Right lobe of liver (tissue), 4 donors: ENCODE measurements around the gene BST1.

ENCODE experiments used
- POLR2A ChIP-seq: fragments of 450-650 bp; IDR thresholded peaks from one replicate; pipeline ENCODE4 v1.6.1; 2017; ENCODE audit warnings: antibody characterized with exemption, mild to moderate bottlenecking
- TF ChIP-seq, protein P1 (sequence below), 4 donors: fragments of 200-600 bp in 3 of 4; fragments of 450-650 bp in 1 of 4; IDR thresholded peaks; one replicate each; pipeline versions ENCODE4 v1.5.1 to v1.8.0; 2016 to 2022; ENCODE audit warnings: antibody characterized with exemption in 4 of 4, mild to moderate bottlenecking in 2 of 4
- donor health status: DM: no; HTN: no; CAD: no.
- donor health status: DM: no; HTN: no; CAD: no.
- donor health status: DM: no; HTN: yes; CAD: no.

DNA sequence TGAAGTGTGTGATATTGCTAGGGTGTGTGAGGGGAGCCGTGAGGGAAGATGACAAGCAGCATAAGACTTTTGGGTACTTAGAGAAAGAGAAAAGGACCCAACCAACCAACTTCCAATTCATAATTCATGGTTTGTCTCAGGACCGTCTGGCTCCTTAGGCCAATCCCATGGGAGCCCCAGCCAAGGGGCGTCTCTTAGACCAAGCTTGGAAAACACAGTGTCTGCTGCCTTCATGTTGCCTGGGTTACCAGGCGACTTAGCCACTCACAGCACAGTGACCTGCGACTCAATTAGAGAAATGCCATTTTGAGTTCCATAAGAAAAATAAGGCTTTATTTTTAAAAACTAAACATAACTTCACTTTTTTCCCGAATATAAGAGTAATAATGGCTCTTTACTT lies 32.7 kb downstream of the BST1 start:
- TF ChIP-seq, protein P1, sequence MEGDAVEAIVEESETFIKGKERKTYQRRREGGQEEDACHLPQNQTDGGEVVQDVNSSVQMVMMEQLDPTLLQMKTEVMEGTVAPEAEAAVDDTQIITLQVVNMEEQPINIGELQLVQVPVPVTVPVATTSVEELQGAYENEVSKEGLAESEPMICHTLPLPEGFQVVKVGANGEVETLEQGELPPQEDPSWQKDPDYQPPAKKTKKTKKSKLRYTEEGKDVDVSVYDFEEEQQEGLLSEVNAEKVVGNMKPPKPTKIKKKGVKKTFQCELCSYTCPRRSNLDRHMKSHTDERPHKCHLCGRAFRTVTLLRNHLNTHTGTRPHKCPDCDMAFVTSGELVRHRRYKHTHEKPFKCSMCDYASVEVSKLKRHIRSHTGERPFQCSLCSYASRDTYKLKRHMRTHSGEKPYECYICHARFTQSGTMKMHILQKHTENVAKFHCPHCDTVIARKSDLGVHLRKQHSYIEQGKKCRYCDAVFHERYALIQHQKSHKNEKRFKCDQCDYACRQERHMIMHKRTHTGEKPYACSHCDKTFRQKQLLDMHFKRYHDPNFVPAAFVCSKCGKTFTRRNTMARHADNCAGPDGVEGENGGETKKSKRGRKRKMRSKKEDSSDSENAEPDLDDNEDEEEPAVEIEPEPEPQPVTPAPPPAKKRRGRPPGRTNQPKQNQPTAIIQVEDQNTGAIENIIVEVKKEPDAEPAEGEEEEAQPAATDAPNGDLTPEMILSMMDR (IDR thresholded peaks at IDR 0.05): no peak
- TF ChIP-seq POLR2A: no peak
